Epithelial cell of esophagus (primary cell): ENCODE measurements around the gene ZNF329.
"Not testable (repeated sequence)": the region's sequence is repeated elsewhere in the genome, so short reads cannot be mapped to it uniquely, and the experiment has no call there.

ENCODE experiments used
- DNase-seq: peaks from one replicate; pipeline ENCODE4 v3.0.0; 2010; ENCODE audit warnings: low read depth
- H3K4me3 ChIP-seq: 2 replicates; pipeline ENCODE4 v1.5.1; 2011; ENCODE audit warnings: mild to moderate bottlenecking, low read length, control low read depth
- TF ChIP-seq, protein P1 (sequence below): IDR thresholded peaks from 2 replicates; pipeline ENCODE4 v1.5.1; 2011; ENCODE audit warnings: low read depth, mild to moderate bottlenecking, low read length, control low read depth, inconsistent platforms; ENCODE audit not compliant: insufficient read depth; ENCODE audit errors: missing control alignments

The ZNF329 gene

GRCh38 chr19:58153386-58153785 lies 2.8 kb upstream of the ZNF329 start:
- no peak for DNase-seq
- TF ChIP-seq, protein P1, sequence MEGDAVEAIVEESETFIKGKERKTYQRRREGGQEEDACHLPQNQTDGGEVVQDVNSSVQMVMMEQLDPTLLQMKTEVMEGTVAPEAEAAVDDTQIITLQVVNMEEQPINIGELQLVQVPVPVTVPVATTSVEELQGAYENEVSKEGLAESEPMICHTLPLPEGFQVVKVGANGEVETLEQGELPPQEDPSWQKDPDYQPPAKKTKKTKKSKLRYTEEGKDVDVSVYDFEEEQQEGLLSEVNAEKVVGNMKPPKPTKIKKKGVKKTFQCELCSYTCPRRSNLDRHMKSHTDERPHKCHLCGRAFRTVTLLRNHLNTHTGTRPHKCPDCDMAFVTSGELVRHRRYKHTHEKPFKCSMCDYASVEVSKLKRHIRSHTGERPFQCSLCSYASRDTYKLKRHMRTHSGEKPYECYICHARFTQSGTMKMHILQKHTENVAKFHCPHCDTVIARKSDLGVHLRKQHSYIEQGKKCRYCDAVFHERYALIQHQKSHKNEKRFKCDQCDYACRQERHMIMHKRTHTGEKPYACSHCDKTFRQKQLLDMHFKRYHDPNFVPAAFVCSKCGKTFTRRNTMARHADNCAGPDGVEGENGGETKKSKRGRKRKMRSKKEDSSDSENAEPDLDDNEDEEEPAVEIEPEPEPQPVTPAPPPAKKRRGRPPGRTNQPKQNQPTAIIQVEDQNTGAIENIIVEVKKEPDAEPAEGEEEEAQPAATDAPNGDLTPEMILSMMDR, result no peak
- no peak overlapping the region for H3K4me3 ChIP-seq

DNA sequence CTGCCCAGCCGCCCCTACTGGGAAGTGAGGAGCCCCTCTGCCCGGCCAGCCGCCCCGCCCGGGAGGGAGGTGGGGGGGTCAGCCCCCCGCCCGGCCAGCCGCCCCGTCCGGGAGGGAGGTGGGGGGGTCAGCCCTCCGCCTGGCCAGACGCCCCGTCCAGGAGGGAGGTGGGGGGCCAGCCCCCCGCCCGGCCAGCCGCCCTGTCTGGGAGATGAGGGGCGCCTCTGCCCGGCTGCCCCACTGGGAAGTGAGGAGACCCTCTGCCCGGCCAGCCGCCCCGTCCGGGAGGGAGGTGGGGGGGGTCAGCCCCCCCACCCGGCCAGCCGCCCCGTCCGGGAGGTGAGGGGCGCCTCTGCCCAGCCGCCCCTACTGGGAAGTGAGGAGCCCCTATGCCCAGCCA lies 3.1 kb downstream of the ZNF329 start:
- not testable (repeated sequence) for DNase-seq, H3K4me3 ChIP-seq

GRCh38 chr19:58145849-58146248 lies 4.7 kb downstream of the ZNF329 start:
- TF ChIP-seq, protein P1, result no peak
- DNase-seq, result no peak
- no peak overlapping the region for H3K4me3 ChIP-seq

DNA sequence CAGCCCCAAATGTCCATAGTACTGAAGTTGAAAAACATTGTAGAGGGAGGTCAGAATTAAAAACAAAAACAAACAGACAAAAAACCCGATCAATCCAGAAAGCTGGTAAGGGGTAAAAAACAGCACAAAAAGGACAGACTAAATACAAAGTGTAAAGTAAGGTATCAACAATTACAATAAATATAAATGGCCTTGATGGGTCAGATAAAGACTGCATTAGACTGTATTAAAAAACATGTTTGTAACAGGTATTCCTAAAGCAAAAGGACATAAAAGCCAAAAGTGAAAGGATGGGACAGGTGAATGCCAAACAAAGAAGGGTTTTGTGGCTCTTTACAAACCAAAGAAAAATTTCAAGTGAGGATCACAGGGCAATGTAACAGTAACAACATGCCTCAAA lies 16.3 kb downstream of the ZNF329 start:
- TF ChIP-seq, protein P1, result no peak
- no peak overlapping the region for H3K4me3 ChIP-seq
- DNase-seq, result no peak

DNA sequence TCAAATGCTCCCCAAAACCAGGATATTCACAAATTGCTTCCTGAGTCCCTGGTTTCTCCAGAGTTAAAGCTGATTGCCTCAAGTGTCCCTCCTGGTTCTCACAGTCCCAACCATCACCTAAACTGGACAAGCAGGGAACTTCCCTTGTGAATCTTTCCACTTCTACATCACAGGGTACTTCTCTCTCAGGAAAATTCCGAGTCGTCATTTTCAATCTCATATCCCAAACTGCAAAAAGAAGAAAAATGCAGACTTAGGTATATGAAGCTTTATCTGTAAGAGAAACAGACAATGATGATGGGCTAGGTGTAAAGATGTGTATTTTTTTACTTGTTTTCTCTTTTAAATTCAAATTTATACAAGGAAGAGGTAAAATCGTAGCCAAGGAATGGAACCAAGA lies 21.3 kb downstream of the ZNF329 start:
- no peak for DNase-seq
- TF ChIP-seq, protein P1, result no peak
- H3K4me3 ChIP-seq, result no peak overlapping the region

DNA sequence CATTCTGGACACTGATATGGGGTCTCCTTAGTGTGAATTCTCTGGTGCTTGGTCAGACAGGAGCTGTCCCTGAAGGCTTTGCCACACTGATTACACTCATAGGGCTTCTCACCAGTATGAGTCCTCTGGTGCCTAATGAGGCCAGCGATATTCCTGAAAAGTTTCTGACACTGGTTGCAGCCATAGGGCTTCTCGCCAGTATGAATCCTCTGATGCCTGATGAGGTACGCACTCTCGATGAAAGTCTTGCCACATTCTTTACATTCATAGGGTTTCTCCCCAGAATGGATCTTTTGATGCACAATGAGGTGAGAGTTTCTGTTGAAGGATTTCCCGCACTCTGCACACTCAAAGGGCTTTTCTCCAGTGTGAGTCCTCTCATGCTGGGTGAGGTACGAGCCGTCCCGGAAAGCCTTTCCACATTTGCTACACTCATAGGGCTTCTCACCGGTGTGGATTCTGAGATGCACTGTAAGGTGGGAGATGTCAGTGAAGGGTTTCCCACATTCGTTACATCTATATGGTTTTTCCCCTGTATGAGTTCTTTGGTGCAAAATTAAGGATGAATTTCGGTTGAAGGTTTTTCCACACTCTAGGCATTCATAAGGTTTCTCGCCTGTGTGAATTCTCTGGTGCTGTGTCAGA lies 22.4 kb downstream of the ZNF329 start:
- H3K4me3 ChIP-seq, result no peak overlapping the region
- TF ChIP-seq, protein P1, result no peak
- no peak for DNase-seq

DNA sequence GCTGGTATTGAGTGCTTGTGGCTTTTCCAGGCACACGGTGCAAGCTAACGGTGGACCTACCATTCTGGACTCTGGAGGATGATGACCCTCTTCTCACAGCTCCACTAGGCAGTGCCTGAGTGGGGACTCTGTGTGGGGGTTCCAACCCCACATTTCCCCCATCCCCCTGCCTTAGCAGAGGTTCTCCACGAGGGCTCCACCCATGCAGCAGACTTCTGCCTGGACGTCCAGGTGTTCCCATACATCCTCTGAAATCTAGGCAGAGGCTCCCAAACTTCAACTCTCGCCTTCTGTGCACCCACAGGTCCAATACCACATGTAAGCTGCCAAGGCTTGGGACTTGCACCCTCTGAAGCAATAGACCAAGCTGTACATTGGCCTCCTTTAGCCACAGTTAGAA lies 27.2 kb downstream of the ZNF329 start:
- no peak for DNase-seq
- H3K4me3 ChIP-seq, result no peak overlapping the region
- TF ChIP-seq, protein P1, result no peak
